Neuronal stem cell (in vitro differentiated cells): ENCODE data around the gene GNPTG.

Source experiments
- DNase-seq: peaks from one replicate; pipeline ENCODE4 v3.0.0-alpha.2; 2013; ENCODE audit warnings: low spot score
- H2AFZ ChIP-seq: one replicate; pipeline ENCODE4 v1.6.1; 2013; ENCODE audit warnings: mild to moderate bottlenecking, low read length, inconsistent platforms
- H2AK5ac ChIP-seq: 2 replicates; pipeline ENCODE4 v1.6.1; 2013; ENCODE audit warnings: low read depth, mild to moderate bottlenecking, inconsistent platforms, low read length, moderate library complexity, mixed read lengths
- H2BK120ac ChIP-seq: 2 replicates; pipeline ENCODE4 v1.6.1; 2013; ENCODE audit warnings: low read depth, mild to moderate bottlenecking, inconsistent platforms, low read length, moderate library complexity, mixed read lengths
- H2BK12ac ChIP-seq: one replicate; pipeline ENCODE4 v1.6.1; 2013; ENCODE audit warnings: low read length, inconsistent platforms
- H2BK15ac ChIP-seq: 2 replicates; pipeline ENCODE4 v1.6.1; 2013; ENCODE audit warnings: mild to moderate bottlenecking, low read length, inconsistent platforms, mixed read lengths
- H2BK5ac ChIP-seq: one replicate; pipeline ENCODE4 v1.6.1; 2013; ENCODE audit warnings: inconsistent platforms, mild to moderate bottlenecking, low read length, moderate library complexity
- H3K14ac ChIP-seq: one replicate; pipeline ENCODE4 v1.6.1; 2013; ENCODE audit warnings: low read length, inconsistent platforms
- H3K18ac ChIP-seq: 2 replicates; pipeline ENCODE4 v1.6.1; 2013; ENCODE audit warnings: low read length, inconsistent platforms
- H3K23ac ChIP-seq: 2 replicates; pipeline ENCODE4 v1.6.1; 2013; ENCODE audit warnings: low read depth, mild to moderate bottlenecking, mixed read lengths, low read length, inconsistent platforms; ENCODE audit not compliant: poor library complexity
- H3K27ac ChIP-seq: replicated peaks from 3 replicates; pipeline ENCODE4 v1.5.1; 2013; ENCODE audit warnings: low read length, inconsistent platforms
- H3K27me3 ChIP-seq, 3 experiments: 2 replicates each; pipeline ENCODE4 v1.6.1; 2013; ENCODE audit warnings: low read length in 3 of 3, mild to moderate bottlenecking in 2 of 3, inconsistent platforms in 1 of 3, low read depth in 1 of 3, mixed read lengths in 1 of 3, moderate library complexity in 1 of 3; ENCODE audit not compliant: control insufficient read depth in 3 of 3, insufficient read depth in 3 of 3
- H3K36me3 ChIP-seq, 2 donors: replicated peaks in 1 of 2; 2 replicates each; pipeline ENCODE4 v1.6.1; 2013; ENCODE audit warnings: low read length in 2 of 2; ENCODE audit not compliant: control insufficient read depth in 2 of 2, insufficient read depth in 2 of 2
- H3K4ac ChIP-seq: 2 replicates; pipeline ENCODE4 v1.6.1; 2013; ENCODE audit warnings: inconsistent platforms, mild to moderate bottlenecking, low read length, moderate library complexity
- H3K4me1 ChIP-seq, 2 donors: 1 replicate in 1 of 2; 2 replicates in 1 of 2; pipeline ENCODE4 v1.6.1; 2013; ENCODE audit warnings: low read length in 2 of 2, low read depth in 1 of 2; ENCODE audit not compliant: control insufficient read depth in 2 of 2, insufficient read depth in 1 of 2
- H3K4me2 ChIP-seq: one replicate; pipeline ENCODE4 v1.6.1; 2013; ENCODE audit warnings: mild to moderate bottlenecking, low read length, inconsistent platforms; ENCODE audit not compliant: insufficient read depth, poor library complexity, severe bottlenecking
- H3K4me3 ChIP-seq, 2 donors: 2 replicates each; pipeline ENCODE4 v1.5.1; 2013; ENCODE audit warnings: low read length in 2 of 2, mild to moderate bottlenecking in 2 of 2, inconsistent platforms in 1 of 2, moderate library complexity in 1 of 2
- H3K79me1 ChIP-seq: one replicate; pipeline ENCODE4 v1.6.1; 2013; ENCODE audit warnings: low read depth, mild to moderate bottlenecking, inconsistent platforms, low read length, moderate library complexity
- H3K9ac ChIP-seq: one replicate; pipeline ENCODE4 v1.6.1; 2013; ENCODE audit warnings: mild to moderate bottlenecking, low read depth, low read length, inconsistent platforms; ENCODE audit not compliant: poor library complexity
- H3K9me3 ChIP-seq, 2 donors: replicated peaks in 1 of 2; 2 replicates each; pipeline versions ENCODE3 to v1.6.1; 2013; ENCODE audit warnings: low read length in 2 of 2, mild to moderate bottlenecking in 2 of 2, inconsistent platforms in 1 of 2, low read depth in 1 of 2, mixed read lengths in 1 of 2, moderate library complexity in 1 of 2; ENCODE audit not compliant: control insufficient read depth in 2 of 2, insufficient read depth in 1 of 2
- H4K8ac ChIP-seq: one replicate; pipeline ENCODE4 v1.6.1; 2013; ENCODE audit warnings: low read depth, mild to moderate bottlenecking, inconsistent platforms, low read length, moderate library complexity
- H4K91ac ChIP-seq: one replicate; pipeline ENCODE4 v1.6.1; 2013; ENCODE audit warnings: low read length, low read depth, mild to moderate bottlenecking, inconsistent platforms; ENCODE audit not compliant: poor library complexity
- WGBS, 2 donors: extraction: QIAGEN DNeasy Blood & Tissue Kit; methylation state at CpG; one replicate each; pipeline ENCODE4 v1.1.7; 2013; ENCODE audit warnings: missing lambda C conversion rate in 2 of 2, mixed read lengths in 1 of 2; ENCODE audit not compliant: insufficient read length in 2 of 2, insufficient replicate concordance in 1 of 2; ENCODE audit errors: extremely low coverage in 2 of 2; 5-methylcytosine and 5-hydroxymethylcytosine counted together

Gene GNPTG

DNA sequence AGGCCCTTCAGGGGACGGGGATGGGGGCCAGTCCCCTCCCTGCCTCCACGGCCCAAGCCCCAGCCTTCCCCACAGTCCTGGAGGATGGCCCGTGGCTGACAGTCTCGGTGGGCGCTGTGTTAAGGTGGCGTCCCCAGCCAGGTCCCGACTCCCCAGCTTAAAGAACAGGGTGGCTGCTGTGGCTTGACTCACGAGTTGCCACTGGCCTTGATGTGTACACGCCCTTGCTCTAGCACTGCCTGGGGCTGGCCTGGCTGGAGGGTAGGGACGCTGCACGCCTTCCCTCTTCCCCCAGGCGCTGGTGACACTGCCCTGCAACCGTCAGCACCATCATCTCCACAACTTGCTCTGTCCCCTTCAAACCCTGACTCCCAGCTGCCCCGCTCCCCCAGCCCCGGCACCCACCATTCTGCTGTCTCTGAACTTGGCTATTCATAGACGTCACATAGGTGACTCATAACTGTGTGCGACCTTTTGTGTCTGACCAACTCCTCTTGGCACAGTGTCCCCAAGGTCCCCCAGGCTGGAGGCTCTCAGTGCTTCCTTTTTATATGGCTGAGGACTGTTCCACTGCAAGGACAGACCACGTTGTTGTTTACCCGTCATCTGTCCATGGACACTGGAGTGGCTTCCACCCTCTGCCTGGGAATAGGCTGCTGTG lies 6.3 kb downstream of the GNPTG start:
- Histone ChIP-seq H3K18ac (no peak overlapping the region), H3K23ac (no peak overlapping the region), H3K4me3 (peak overlapping the region in 1 of 2 donors; percentile 37), H4K91ac (no peak overlapping the region), H3K9ac (no peak overlapping the region), H3K14ac (no peak overlapping the region), H3K4me1 (no peaks in the 10 kb centered on the region), H2BK5ac (no peak overlapping the region), H3K27me3 (no peaks in the 10 kb centered on the region), H2BK12ac (no peak overlapping the region), H2AFZ (no peak overlapping the region), H2AK5ac (no peak overlapping the region), H3K27ac (no peak overlapping the region), H2BK15ac (no peak overlapping the region), H2BK120ac (no peak overlapping the region), H3K79me1 (peaks cover 21% of the 10 kb centered on the region), H3K36me3 (peaks cover 12 to 22% of the 10 kb centered on the region in 2 donors), H3K9me3 (no peaks in the 10 kb centered on the region), H3K4ac (no peak overlapping the region), H4K8ac (no peak overlapping the region), H3K4me2 (no peak overlapping the region)
- DNase-seq: no peak
- no CpG with 5 or more reads among the region's 19 CpGs for WGBS, 2 donors

DNA sequence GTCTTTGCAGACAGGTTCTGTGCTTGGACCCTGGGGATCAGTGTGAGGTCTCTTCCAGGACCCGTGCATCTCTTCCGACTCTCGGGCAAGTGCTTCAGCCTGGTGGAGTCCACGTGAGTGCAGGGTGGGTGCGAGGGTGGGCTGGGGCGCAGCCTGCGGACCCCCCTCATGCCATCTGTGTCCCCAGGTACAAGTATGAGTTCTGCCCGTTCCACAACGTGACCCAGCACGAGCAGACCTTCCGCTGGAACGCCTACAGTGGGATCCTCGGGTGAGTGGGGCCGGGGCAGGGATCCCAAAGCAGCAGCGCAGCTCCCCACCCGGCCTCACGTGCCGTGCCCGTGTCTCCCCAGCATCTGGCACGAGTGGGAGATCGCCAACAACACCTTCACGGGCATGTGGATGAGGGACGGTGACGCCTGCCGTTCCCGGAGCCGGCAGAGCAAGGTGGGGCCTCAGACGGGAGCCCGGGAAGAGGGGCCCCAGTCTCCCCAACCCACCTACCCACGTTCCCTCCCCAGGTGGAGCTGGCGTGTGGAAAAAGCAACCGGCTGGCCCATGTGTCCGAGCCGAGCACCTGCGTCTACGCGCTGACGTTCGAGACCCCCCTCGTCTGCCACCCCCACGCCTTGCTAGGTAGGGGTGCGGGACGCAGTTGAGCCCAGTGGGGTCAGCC lies 10.1 kb downstream of the GNPTG start:
- Histone ChIP-seq H3K14ac (peak overlapping the region; percentile 71), H3K36me3 (peaks cover 32 to 58% of the 10 kb centered on the region in 2 donors), H4K8ac (no peak overlapping the region)

DNA sequence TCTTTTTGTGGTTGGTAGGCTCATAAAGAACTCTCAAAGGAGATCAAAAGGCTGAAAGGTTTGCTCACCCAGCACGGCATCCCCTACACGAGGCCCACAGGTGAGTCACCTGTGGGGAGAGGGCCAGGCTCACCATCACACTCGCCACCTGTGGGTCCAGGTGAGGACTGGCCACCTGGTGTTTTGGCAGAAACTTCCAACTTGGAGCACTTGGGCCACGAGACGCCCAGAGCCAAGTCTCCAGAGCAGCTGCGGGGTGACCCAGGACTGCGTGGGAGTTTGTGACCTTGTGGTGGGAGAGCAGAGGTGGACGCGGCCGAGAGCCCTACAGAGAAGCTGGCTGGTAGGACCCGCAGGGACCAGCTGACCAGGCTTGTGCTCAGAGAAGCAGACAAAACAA lies 11.1 kb downstream of the GNPTG start:
- Histone ChIP-seq H3K4me2 (no peak overlapping the region), H3K9ac (no peak overlapping the region), H3K36me3 (peaks cover 35 to 64% of the 10 kb centered on the region in 2 donors)

More for the DNA sequence above, 10.1 kb downstream of the GNPTG start:
- Histone ChIP-seq H3K18ac (no peak overlapping the region), H2BK15ac (no peak overlapping the region), H2BK5ac (no peak overlapping the region), H3K27ac (no peak overlapping the region), H2BK120ac (no peak overlapping the region), H3K27me3 (no peaks in the 10 kb centered on the region), H3K9ac (peak overlapping the region; percentile 60), H3K4me2 (no peak overlapping the region), H3K9me3 (peaks cover 0 to 2% of the 10 kb centered on the region in 2 donors), H3K4me3 (no peak overlapping the region), H3K4ac (no peak overlapping the region), H2AFZ (no peak overlapping the region), H2AK5ac (no peak overlapping the region), H3K79me1 (peaks cover 15% of the 10 kb centered on the region), H2BK12ac (peak overlapping the region; percentile 10), H3K4me1 (no peaks in the 10 kb centered on the region), H3K23ac (no peak overlapping the region), H4K91ac (no peak overlapping the region)
- WGBS, 2 donors: no CpG with 5 or more reads among the region's 43 CpGs
- DNase-seq: no peak

DNA sequence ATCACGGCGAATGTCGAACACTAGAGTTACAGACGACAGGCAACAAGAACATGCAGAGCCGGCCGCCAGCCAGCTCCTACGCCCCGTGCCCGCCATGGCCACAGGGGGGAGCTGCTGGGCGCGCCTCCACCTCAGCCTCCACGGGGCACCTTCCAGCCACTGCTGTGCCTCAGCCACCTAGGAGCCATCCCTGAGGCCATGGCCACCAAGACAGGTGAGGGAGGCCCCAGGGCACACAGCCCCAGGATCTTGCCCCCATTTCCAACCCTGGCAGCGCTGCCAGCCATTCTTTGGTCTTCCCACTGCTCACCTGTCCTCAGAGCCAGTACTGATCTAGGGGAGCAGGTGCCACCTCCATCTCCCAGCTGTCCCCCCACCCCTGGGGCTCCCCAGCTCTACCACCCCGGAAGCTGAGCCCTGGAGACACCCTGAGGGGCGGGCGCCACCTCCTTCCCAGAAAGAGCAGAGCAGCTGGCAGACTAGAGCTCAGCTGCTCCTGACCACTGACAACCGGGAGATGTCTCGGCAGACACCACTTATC lies 11.8 kb downstream of the GNPTG start:
- Histone ChIP-seq H2BK15ac (no peak overlapping the region), H3K23ac (peak overlapping the region; percentile 43), H3K4me1 (no peaks in the 10 kb centered on the region), H3K27ac (no peak overlapping the region), H3K4ac (no peak overlapping the region), H3K9me3 (peaks cover 0 to 2% of the 10 kb centered on the region in 2 donors), H3K14ac (peak overlapping the region; percentile 38), H3K79me1 (peaks cover 14% of the 10 kb centered on the region), H3K4me3 (no peak overlapping the region), H2BK120ac (no peak overlapping the region), H3K18ac (no peak overlapping the region), H2BK5ac (no peak overlapping the region), H3K36me3 (peaks cover 35 to 65% of the 10 kb centered on the region in 2 donors), H2AK5ac (no peak overlapping the region), H4K8ac (no peak overlapping the region), H3K4me2 (no peak overlapping the region), H3K9ac (peak overlapping the region; percentile 4), H4K91ac (no peak overlapping the region), H2BK12ac (no peak overlapping the region), H2AFZ (no peak overlapping the region), H3K27me3 (no peaks in the 10 kb centered on the region)
- no CpG with 5 or more reads among the region's 18 CpGs for WGBS, 2 donors
- no peak for DNase-seq

More for the DNA sequence above, 11.1 kb downstream of the GNPTG start:
- no peak overlapping the region for H3K18ac ChIP-seq
- H3K27ac ChIP-seq: no peak overlapping the region
- H3K23ac ChIP-seq: peak overlapping the region; percentile 55
- no CpG with 5 or more reads among the region's 11 CpGs for WGBS, 2 donors
- no peak overlapping the region for H2BK5ac ChIP-seq
- H3K79me1 ChIP-seq: peaks cover 14% of the 10 kb centered on the region
- DNase-seq: no peak
- no peak overlapping the region for H3K14ac ChIP-seq
- H2AFZ ChIP-seq: no peak overlapping the region
- H2BK15ac ChIP-seq: no peak overlapping the region
- no peaks in the 10 kb centered on the region for H3K27me3 ChIP-seq
- no peak overlapping the region for H4K8ac ChIP-seq
- H3K9me3 ChIP-seq: peaks cover 0 to 2% of the 10 kb centered on the region in 2 donors
- H3K4ac ChIP-seq: no peak overlapping the region
- H2BK12ac ChIP-seq: no peak overlapping the region
- no peak overlapping the region for H3K4me3 ChIP-seq
- H2BK120ac ChIP-seq: no peak overlapping the region
- no peak overlapping the region for H2AK5ac ChIP-seq
- no peaks in the 10 kb centered on the region for H3K4me1 ChIP-seq
- no peak overlapping the region for H4K91ac ChIP-seq
